PFSK-1 (cell line): ENCODE results near the gene LYSMD2.

Experiments used
- POLR2AphosphoS5 ChIP-seq: IDR thresholded peaks from 2 replicates; pipeline ENCODE4 v1.6.1; 2012; ENCODE audit warnings: low read depth, mild to moderate bottlenecking, control low read depth, low read length, moderate library complexity
- SIN3A ChIP-seq: IDR thresholded peaks from 2 replicates; pipeline ENCODE4 v1.6.1; 2012; ENCODE audit warnings: mild to moderate bottlenecking, low read length, moderate library complexity, borderline replicate concordance; ENCODE audit not compliant: insufficient read depth

- no peak for TF ChIP-seq SIN3A
- TF ChIP-seq POLR2AphosphoS5, result no peak
These were observed 22.2 kb upstream of the LYSMD2 start for GRCh38 chr15:51759557-51760070.
